Adrenal gland (tissue), 5 donors: ENCODE results near the gene CMYA5.

Source experiments
- CTCF ChIP-seq, 6 experiments: fragments of 450-650 bp in 4 of 6; fragments of 200-600 bp in 2 of 6; sonication (generic) in 1 of 6; IDR thresholded peaks; 1 replicate in 5 of 6; 2 replicates in 1 of 6; pipeline versions ENCODE4 v1.5.1 to v1.8.0; 2016 to 2021; ENCODE audit warnings: antibody characterized with exemption in 6 of 6, mild to moderate bottlenecking in 2 of 6, moderate library complexity in 1 of 6
- POLR2A ChIP-seq, 2 donors: fragments of 450-650 bp; IDR thresholded peaks; one replicate each; pipeline ENCODE4 v1.6.1; 2017; ENCODE audit warnings: antibody characterized with exemption in 2 of 2, mild to moderate bottlenecking in 2 of 2, moderate library complexity in 1 of 2
- donor health status: DM: no; HTN: no; CAD: no.

- no peak for TF ChIP-seq CTCF (IDR thresholded peaks at IDR 0.05)
- no peak for TF ChIP-seq POLR2A (IDR thresholded peaks at IDR 0.05)
These were observed 83.0 kb downstream of the CMYA5 start for GRCh38 chr5:79772651-79773050.
